Measurements from ENCODE around the gene LDLRAP1. TPM values are rescaled to one million over a fixed set of nuclear protein-coding genes. Genes with fewer than 3 reads are reported as not detected.

The LDLRAP1 gene
- total and polyA plus RNA-seq, 2 donors (not counting 3 experiments of a cell fraction or from before 2014, with no cell fraction given), result 23.1 to 24.7 TPM

DNA sequence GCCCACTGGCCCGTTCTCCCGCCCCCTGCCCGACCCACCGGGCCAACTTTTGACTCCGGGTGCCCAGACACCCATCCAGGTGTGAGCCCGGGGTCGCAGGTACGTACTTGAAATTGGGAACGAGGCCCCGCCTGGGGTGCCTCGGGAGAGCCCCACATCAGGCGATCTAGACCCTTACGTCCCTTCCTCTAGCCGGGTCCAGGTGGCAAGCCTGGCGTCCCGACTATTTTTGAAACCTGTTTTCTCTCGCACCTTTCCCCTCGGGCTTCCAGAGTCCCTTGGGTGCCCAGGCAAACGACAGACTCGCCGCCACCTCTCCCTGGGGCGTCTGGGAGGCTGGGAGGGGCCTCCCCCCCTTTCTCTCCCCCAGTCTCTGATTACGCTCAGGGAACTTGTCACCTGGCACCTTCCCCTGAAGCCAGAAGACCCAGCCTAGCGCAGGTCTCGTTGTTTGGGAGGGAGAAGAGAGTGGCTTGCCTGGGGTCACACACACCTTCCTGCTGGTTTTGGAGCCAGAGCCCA lies 898 bp downstream of the LDLRAP1 start:
- H3K4me2 ChIP-seq (ENCODE audit: insufficient read depth, low read length), result peak overlapping the region; percentile 67
- peak overlapping the region; percentile 68 for H3K9ac ChIP-seq (replicated peaks; ENCODE audit: extremely low read depth, insufficient read depth, low read length)
- peaks cover 2% of the 10 kb centered on the region for H3K79me2 ChIP-seq (ENCODE audit: control insufficient read depth, insufficient read depth, low read length)
- H3K9me1 ChIP-seq (replicated peaks; ENCODE audit: control insufficient read depth, extremely low read depth, insufficient read depth, low read length), result no peaks in the 10 kb centered on the region
- BruUV-seq (replicated peaks), result TSS peak; percentile 16
- FAIRE-seq (no peak), DNase-seq (ENCODE audit: low read depth, low spot score) (no peak)
- H3K27ac ChIP-seq (ENCODE audit: insufficient read depth, low read depth, low read length), result peak overlapping the region; percentile 23
- peaks cover 14% of the 10 kb centered on the region for H3K4me1 ChIP-seq (ENCODE audit: control insufficient read depth, extremely low read depth, insufficient read depth, low read length)
- no peaks in the 10 kb centered on the region for H3K27me3 ChIP-seq (ENCODE audit: control insufficient read depth in 2 of 2, insufficient read depth in 2 of 2, low read length in 2 of 2)
- dilution Hi-C loops (cut with MboI; ENCODE audit: extremely low pct_ligation_motif_present, low sequenced_read_pairs) (no loop called here), intact Hi-C loops (cut with micrococcal nuclease) (loop anchor here (5.0 kb wide), 1 partner anchor 253 kb away; no protein-coding TSS in a partner anchor)
- no peaks in the 10 kb centered on the region for H3K9me3 ChIP-seq (replicated peaks; ENCODE audit: control insufficient read depth, insufficient read depth, low read length)
- H4K20me1 ChIP-seq (replicated peaks; ENCODE audit: control insufficient read depth, extremely low read depth, insufficient read depth, low read length), result no peaks in the 10 kb centered on the region
- ChIA-PET POLR2A (interaction anchor here (0.6 kb wide), 1 partner anchor 257 kb away, joined by 4 read pairs; no protein-coding TSS in a partner anchor), CTCF (interaction anchor here (1.2 kb wide), 1 partner anchor 28 kb away, joined by 9 read pairs; no protein-coding TSS in a partner anchor)
- H3K4me3 ChIP-seq (replicated peaks in 1 of 3; ENCODE audit: insufficient read depth in 1 of 3, low read depth in 1 of 3, low read length in 3 of 3), result peak overlapping the region; percentile 65 to 80 (median 75)
- peak overlapping the region; percentile 63 for H2AFZ ChIP-seq (ENCODE audit: low read depth, low read length)
- TF ChIP-seq, protein P1, sequence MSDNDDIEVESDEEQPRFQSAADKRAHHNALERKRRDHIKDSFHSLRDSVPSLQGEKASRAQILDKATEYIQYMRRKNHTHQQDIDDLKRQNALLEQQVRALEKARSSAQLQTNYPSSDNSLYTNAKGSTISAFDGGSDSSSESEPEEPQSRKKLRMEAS (IDR thresholded peaks at IDR 0.05; ENCODE audit: insufficient read depth, insufficient read length), result no peak
- TF ChIP-seq MYC (IDR thresholded peaks at IDR 0.05; ENCODE audit: low read depth, low read length) (no peak), POLR2AphosphoS5 (IDR thresholded peaks at IDR 0.05; ENCODE audit: insufficient read depth, low read depth, low read length) (no peak), POLR2A (IDR thresholded peaks at IDR 0.05; ENCODE audit: low read depth, low read length) (no peak), EZH2 (IDR thresholded peaks at IDR 0.05; ENCODE audit: borderline replicate concordance, low read depth, low read length, severe bottlenecking) (no peak), FOS (IDR thresholded peaks at IDR 0.05; ENCODE audit: borderline replicate concordance, insufficient read depth, low read length) (no peak), JUN (IDR thresholded peaks at IDR 0.05; ENCODE audit: borderline replicate concordance, insufficient read depth, insufficient read length, low read depth) (no peak), GATA2 (IDR thresholded peaks at IDR 0.05; ENCODE audit: insufficient read depth, insufficient read length, low read depth, low read length) (no peak)
- TF ChIP-seq, protein P2, sequence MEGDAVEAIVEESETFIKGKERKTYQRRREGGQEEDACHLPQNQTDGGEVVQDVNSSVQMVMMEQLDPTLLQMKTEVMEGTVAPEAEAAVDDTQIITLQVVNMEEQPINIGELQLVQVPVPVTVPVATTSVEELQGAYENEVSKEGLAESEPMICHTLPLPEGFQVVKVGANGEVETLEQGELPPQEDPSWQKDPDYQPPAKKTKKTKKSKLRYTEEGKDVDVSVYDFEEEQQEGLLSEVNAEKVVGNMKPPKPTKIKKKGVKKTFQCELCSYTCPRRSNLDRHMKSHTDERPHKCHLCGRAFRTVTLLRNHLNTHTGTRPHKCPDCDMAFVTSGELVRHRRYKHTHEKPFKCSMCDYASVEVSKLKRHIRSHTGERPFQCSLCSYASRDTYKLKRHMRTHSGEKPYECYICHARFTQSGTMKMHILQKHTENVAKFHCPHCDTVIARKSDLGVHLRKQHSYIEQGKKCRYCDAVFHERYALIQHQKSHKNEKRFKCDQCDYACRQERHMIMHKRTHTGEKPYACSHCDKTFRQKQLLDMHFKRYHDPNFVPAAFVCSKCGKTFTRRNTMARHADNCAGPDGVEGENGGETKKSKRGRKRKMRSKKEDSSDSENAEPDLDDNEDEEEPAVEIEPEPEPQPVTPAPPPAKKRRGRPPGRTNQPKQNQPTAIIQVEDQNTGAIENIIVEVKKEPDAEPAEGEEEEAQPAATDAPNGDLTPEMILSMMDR (IDR thresholded peaks at IDR 0.05; ENCODE audit: extremely low read depth in 1 of 2, insufficient read depth in 1 of 2, low read depth in 1 of 2, low read length in 2 of 2), result no peak
- H3K36me3 ChIP-seq (ENCODE audit: control insufficient read depth in 2 of 2, extremely low read depth in 1 of 2, insufficient read depth in 2 of 2, low read length in 2 of 2), result no peaks in the 10 kb centered on the region

Measured in endothelial cell of umbilical vein (primary cell).